ENCODE data around the gene CYP27A1. TPM values are rescaled to one million over a fixed set of nuclear protein-coding genes. Genes with fewer than 3 reads are reported as not detected.

CYP27A1 gene
- total RNA-seq (2022) (11.8 and 12.2 TPM in 2 replicates), Bru-seq, nascent RNA (percentile 54 among the genes with signal in this experiment), BruChase-seq, experiment 1, labeled RNA remaining after a 6-hour chase (percentile 73 among the genes with signal in this experiment), BruChase-seq, experiment 2, labeled RNA remaining after a 2-hour chase (percentile 65 among the genes with signal in this experiment)
- long read RNA-seq, transcript CYP27A1-201 (9 exons, 2,286 nt), result major isoform, 30 of 42 reads
- long read RNA-seq, partial matches to known transcripts, result 6 of 42 reads
- long read RNA-seq, other reads (novel, unspliced or antisense), result 6 of 42 reads

DNA sequence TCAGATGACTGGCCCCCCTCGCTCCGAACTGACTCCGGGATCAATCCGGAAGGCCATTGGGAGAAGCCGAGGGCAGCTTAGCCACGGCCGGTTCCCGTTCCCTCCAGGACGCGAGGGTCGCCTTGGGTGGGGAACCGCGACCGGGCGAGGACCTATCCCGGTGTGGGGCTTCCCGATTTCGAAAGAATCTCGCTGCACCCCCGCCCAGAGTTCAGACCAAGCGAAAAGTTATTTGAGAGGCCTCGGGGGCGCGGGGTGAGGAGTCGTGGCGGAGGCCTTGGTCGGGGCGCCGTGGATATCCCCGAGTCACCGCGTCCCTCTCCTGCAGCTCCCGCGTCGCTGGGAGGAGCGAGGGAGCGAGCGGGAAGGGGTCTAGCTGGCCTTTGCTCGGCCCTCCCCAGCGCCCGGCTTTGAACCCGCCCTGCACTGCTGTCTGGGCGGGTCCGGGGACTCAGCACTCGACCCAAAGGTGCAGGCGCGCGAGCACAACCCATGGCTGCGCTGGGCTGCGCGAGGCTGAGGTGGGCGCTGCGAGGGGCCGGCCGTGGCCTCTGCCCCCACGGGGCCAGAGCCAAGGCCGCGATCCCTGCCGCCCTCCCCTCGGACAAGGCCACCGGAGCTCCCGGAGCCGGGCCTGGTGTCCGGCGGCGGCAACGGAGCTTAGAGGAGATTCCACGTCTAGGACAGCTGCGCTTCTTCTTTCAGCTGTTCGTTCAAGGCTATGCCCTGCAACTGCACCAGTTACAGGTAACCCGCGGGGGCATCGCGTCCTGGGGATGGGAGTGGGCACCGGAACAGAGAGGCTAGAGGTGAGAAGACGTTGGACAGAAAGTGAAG is at the start of gene CYP27A1:
CYP27A1 (plus strand) TSS at position 457 of the 837 bp plus-strand sequence; CDS start at position 493, 36 bp downstream.
- CTCF ChIA-PET, result interaction anchor here (0.7 to 2.2 kb wide), 3 partner anchors 38 to 71 kb away, joined by 3 to 8 read pairs (median 5); partner anchors contain the start of gene TTLL4
- Mint-ChIP-seq H3K4me3 (ENCODE audit: low read depth, unreplicated experiment) (peak within 1 kb of the TSS; percentile 70), H3K27me3 (ENCODE audit: unreplicated experiment) (no peaks in the 10 kb centered on the region), H3K4me1 (ENCODE audit: low read depth, unreplicated experiment) (peaks cover 46% of the 10 kb centered on the region), H3K36me3 (ENCODE audit: insufficient read depth, unreplicated experiment) (peaks cover 17% of the 10 kb centered on the region), H3K9me3 (ENCODE audit: low read depth, unreplicated experiment) (peaks cover 4% of the 10 kb centered on the region), H3K27ac (ENCODE audit: unreplicated experiment) (peak within 1 kb of the TSS; percentile 22)
- peak; percentile 33 for DNase-seq
- BruUV-seq (replicated peaks), result no TSS peak
- intact Hi-C loops (cut with micrococcal nuclease; ENCODE audit: unreplicated experiment), result no loop called here
- TF ChIP-seq, protein P1, sequence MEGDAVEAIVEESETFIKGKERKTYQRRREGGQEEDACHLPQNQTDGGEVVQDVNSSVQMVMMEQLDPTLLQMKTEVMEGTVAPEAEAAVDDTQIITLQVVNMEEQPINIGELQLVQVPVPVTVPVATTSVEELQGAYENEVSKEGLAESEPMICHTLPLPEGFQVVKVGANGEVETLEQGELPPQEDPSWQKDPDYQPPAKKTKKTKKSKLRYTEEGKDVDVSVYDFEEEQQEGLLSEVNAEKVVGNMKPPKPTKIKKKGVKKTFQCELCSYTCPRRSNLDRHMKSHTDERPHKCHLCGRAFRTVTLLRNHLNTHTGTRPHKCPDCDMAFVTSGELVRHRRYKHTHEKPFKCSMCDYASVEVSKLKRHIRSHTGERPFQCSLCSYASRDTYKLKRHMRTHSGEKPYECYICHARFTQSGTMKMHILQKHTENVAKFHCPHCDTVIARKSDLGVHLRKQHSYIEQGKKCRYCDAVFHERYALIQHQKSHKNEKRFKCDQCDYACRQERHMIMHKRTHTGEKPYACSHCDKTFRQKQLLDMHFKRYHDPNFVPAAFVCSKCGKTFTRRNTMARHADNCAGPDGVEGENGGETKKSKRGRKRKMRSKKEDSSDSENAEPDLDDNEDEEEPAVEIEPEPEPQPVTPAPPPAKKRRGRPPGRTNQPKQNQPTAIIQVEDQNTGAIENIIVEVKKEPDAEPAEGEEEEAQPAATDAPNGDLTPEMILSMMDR (IDR thresholded peaks at IDR 0.05; ENCODE audit: unreplicated experiment), result no peak

DNA sequence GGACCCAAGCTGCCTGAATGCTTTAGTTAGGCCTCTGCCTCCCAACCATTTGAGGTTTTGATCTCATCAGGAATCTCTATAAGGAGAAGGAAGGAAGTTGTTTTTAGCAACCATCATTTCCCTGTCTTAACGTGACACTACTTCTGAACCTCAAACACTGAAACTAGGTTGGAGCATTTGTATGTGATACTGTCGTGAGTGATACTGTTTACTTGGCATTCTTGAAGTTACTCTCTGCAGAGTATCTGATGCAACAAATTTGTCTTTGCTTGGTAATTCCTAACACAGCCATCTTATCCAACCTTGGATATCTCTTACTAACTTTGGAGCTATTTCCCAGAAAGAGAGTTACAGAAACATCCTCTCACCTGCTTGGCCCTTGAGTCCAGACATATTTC is 49.2 kb upstream of the CYP27A1 start:
- H3K27me3 Mint-ChIP-seq (ENCODE audit: unreplicated experiment), result no peaks in the 10 kb centered on the region
- peaks cover 9% of the 10 kb centered on the region for H3K36me3 Mint-ChIP-seq (ENCODE audit: insufficient read depth, unreplicated experiment)
- CTCF ChIA-PET, result interaction anchor here (0.6 kb wide), 1 partner anchor 11 kb away, joined by 3 read pairs; no protein-coding TSS in a partner anchor
- peaks cover 41% of the 10 kb centered on the region for H3K4me1 Mint-ChIP-seq (ENCODE audit: low read depth, unreplicated experiment)
- no peak for DNase-seq
- intact Hi-C loops (cut with micrococcal nuclease; ENCODE audit: unreplicated experiment), result no loop called here
- no peak overlapping the region for H3K4me3 Mint-ChIP-seq (ENCODE audit: low read depth, unreplicated experiment)
- peaks cover under 1% of the 10 kb centered on the region for H3K9me3 Mint-ChIP-seq (ENCODE audit: low read depth, unreplicated experiment)
- BruUV-seq (replicated peaks), result no TSS peak
- TF ChIP-seq, protein P1 (IDR thresholded peaks at IDR 0.05; ENCODE audit: unreplicated experiment), result no peak
- no peak overlapping the region for H3K27ac Mint-ChIP-seq (ENCODE audit: unreplicated experiment)

GRCh38 chr2:218733171-218734021 is 48.6 kb upstream of the CYP27A1 start:
- intact Hi-C loops (cut with micrococcal nuclease; ENCODE audit: unreplicated experiment), result no loop called here
- CTCF ChIA-PET, result interaction anchor here (0.6 to 0.9 kb wide), 2 partner anchors 11 to 117 kb away, joined by 3 read pairs; no protein-coding TSS in a partner anchor
- Mint-ChIP-seq H3K27ac (ENCODE audit: unreplicated experiment) (peak overlapping the region; percentile 54), H3K4me1 (ENCODE audit: low read depth, unreplicated experiment) (peaks cover 41% of the 10 kb centered on the region), H3K36me3 (ENCODE audit: insufficient read depth, unreplicated experiment) (peaks cover 15% of the 10 kb centered on the region), H3K9me3 (ENCODE audit: low read depth, unreplicated experiment) (no peaks in the 10 kb centered on the region), H3K27me3 (ENCODE audit: unreplicated experiment) (no peaks in the 10 kb centered on the region), H3K4me3 (ENCODE audit: low read depth, unreplicated experiment) (no peak overlapping the region)
- no TSS peak for BruUV-seq (replicated peaks)
- peak; percentile 39 for DNase-seq
- TF ChIP-seq, protein P1 (IDR thresholded peaks at IDR 0.05; ENCODE audit: unreplicated experiment), result no peak
